Raji (cell line): ENCODE data around the gene OBSL1.

Source experiments
- POLR2A ChIP-seq: IDR thresholded peaks from 2 replicates; pipeline ENCODE4 v1.6.1; 2011; ENCODE audit warnings: low read depth, low read length, control low read depth; ENCODE audit not compliant: insufficient read depth

Gene OBSL1

GRCh38 chr2:219539926-219540678 lies 31.2 kb downstream of the OBSL1 start:
- no peak for TF ChIP-seq POLR2A

GRCh38 chr2:219538956-219539788 lies 32.2 kb downstream of the OBSL1 start:
- no peak for TF ChIP-seq POLR2A

- TF ChIP-seq POLR2A, result no peak
These were observed 32.8 kb downstream of the OBSL1 start for GRCh38 chr2:219538504-219538951.

DNA sequence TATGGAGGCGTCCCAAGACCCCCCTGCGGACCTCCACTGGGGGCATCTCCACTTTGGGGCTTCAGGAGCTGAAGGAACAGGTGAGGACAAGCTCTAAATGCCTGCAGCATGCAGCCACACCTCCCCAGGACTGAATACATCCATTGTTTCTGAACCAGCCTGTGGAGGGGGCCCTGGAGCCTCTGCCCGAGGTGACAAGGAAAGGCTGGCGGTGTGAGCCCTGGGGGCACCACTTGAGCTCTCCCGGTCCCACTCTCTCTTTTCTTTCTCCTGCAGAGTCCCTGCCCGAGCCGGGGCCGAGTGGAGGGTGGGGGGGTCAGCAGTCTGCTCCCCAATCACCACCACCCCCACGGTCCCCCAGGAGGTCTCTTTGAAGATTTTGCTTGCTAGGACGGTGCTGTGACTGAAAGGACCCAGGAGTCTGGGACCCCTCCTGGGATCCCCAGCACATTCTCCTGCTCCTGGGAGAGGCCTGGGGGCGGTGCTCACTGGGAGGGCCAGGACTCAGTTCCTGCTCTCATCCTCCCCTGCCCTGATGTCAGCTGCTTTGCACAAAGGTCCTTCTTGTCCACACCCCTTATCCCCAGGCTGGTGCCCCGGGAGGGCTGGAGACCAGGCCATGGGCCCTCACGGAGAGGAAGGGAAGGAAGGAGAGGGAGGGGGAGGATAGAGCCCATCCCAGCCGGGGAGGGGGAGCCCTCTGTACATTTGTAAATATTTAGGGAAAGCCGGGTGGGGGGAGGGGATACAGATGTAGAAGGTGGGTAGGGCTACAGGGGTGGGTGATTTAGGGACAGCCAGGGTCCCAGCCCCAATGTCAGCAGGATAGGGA lies 33.5 kb downstream of the OBSL1 start:
- no peak for TF ChIP-seq POLR2A

GRCh38 chr2:219536967-219537366 lies 34.4 kb downstream of the OBSL1 start:
- TF ChIP-seq POLR2A, result no peak

GRCh38 chr2:219536425-219536824 lies 34.9 kb downstream of the OBSL1 start:
- TF ChIP-seq POLR2A, result no peak

GRCh38 chr2:219533930-219534661 lies 37.2 kb downstream of the OBSL1 start:
- TF ChIP-seq POLR2A, result no peak

DNA sequence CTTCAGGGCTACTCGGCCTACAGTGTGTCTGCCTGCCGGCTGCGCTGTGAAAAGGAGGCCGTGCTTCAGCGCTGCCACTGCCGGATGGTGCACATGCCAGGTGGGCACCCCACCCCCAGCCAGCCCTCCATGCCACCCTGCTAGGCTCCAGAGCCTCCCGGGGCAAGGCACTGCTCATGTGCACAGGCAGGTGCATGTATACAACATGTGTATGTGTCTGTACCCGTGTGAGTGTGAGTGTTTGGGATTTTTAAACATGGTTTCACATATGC lies 39.0 kb downstream of the OBSL1 start:
- TF ChIP-seq POLR2A, result no peak

GRCh38 chr2:219531639-219532377 lies 39.5 kb downstream of the OBSL1 start:
- TF ChIP-seq POLR2A, result no peak

DNA sequence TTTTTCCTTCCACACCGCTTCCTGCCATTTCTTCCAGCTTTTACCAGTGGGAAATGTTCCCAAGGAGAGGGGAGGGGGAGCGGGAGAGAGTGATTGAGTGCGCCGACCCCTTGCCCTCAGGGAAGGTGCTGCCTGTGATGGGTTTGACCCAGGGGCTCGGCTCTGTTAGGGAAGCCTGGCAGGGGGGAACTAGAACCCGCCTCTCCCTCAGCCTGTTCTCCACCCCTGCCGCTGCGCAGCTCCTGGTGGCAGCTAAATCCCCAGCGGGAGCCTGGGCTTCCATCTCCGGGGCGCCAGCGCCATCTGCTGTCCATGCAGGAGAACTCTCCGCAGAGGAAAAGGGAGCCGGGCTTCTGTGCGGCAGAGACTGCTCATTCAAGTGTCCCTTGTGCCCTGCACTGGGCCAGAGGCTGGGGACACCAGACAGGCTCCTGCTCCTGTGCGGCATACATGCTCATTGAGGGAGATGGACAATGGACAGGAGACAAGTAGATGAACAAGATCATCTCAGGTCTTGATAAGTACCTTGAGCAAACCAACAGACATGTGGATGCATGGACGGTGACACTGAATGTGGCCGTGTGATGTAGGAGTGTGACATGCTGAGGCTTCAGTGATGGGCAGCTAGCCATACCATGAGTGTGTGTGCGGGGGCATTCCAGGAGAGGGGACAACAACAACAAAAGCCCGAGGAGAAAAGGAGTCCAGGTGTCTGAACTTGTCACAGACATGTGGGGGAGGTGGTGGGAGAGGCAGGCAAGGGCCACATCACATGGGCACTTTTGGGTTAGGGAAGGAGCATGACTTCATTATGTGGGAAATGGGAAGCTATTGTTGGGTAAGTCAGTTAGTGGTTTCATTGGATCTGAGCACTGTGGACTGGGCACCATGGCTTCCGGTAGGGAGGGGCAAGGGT lies 41.0 kb downstream of the OBSL1 start:
- no peak for TF ChIP-seq POLR2A

DNA sequence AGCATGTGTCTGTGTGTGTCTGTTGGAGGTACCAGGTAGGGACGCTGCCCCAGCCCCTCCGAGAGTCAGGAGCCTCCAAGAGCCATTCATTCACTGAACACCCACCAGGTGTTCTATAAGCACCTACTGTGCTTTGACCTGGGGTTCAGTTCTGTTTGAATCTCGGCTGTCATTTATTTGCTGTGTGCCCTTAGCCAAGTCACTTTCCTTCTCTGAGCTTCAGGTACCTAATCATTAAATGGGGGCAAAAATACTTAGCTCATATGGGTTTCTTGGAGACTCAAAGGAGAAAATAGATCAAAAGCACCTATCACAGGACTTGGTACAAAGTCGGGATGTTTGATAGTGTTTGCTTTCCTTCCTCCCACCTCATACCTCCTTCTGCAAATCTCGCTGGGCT lies 43.9 kb downstream of the OBSL1 start:
- TF ChIP-seq POLR2A, result no peak

DNA sequence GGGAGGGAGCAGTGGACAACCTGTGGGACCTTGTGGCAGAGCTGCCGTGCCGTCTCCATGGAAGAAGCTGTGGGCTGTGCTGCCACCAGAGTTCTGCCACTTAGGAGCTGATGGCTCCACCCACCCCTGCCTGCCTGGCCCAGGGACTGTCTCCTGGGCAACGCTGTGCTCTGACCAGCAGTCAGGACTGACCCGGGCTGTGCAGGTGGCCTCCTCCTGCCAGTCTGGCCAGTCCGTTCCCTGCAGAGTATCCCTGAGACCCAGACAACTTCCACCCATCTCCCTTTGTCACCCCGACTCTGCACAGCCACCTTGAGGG lies 44.3 kb downstream of the OBSL1 start:
- TF ChIP-seq POLR2A, result no peak

GRCh38 chr2:219526320-219527075 lies 44.8 kb downstream of the OBSL1 start:
- no peak for TF ChIP-seq POLR2A
